KOPT-K1 (cell line): ENCODE data around the gene MTTP.

Experiments used
- H3K27ac ChIP-seq: fragments of 200-600 bp; sonication (generic); 2 replicates; pipeline ENCODE4 v1.5.1; 2016; ENCODE audit warnings: antibody characterized with exemption, mild to moderate bottlenecking, low read depth, low read length; ENCODE audit not compliant: poor library complexity, severe bottlenecking
- H3K36me3 ChIP-seq: fragments of 200-600 bp; sonication (generic); 2 replicates; pipeline ENCODE4 v1.5.1; 2017; ENCODE audit warnings: antibody characterized with exemption, mild to moderate bottlenecking, low read length, moderate library complexity; ENCODE audit not compliant: insufficient read depth
- H3K9me3 ChIP-seq: fragments of 200-600 bp; sonication (generic); 2 replicates; pipeline ENCODE4 v1.5.1; 2017; ENCODE audit warnings: antibody characterized with exemption, low read length, mild to moderate bottlenecking; ENCODE audit not compliant: insufficient read depth, poor library complexity, severe bottlenecking

Gene MTTP

GRCh38 chr4:99664716-99665115 lies 90.1 kb downstream of the MTTP start:
- H3K9me3 ChIP-seq = no peaks in the 10 kb centered on the region
- no peaks in the 10 kb centered on the region for H3K36me3 ChIP-seq
- H3K27ac ChIP-seq = no peak overlapping the region

- Histone ChIP-seq H3K9me3 (no peaks in the 10 kb centered on the region), H3K36me3 (no peaks in the 10 kb centered on the region), H3K27ac (no peak overlapping the region)
Observed at GRCh38 chr4:99665983-99666382, 91.4 kb downstream of the MTTP start.

GRCh38 chr4:99668472-99668871 lies 93.8 kb downstream of the MTTP start:
- Histone ChIP-seq H3K27ac (no peak overlapping the region), H3K36me3 (no peaks in the 10 kb centered on the region), H3K9me3 (peaks cover 19% of the 10 kb centered on the region)

GRCh38 chr4:99669084-99669483 lies 94.5 kb downstream of the MTTP start:
- H3K36me3 ChIP-seq = no peaks in the 10 kb centered on the region
- peaks cover 20% of the 10 kb centered on the region for H3K9me3 ChIP-seq
- no peak overlapping the region for H3K27ac ChIP-seq

DNA sequence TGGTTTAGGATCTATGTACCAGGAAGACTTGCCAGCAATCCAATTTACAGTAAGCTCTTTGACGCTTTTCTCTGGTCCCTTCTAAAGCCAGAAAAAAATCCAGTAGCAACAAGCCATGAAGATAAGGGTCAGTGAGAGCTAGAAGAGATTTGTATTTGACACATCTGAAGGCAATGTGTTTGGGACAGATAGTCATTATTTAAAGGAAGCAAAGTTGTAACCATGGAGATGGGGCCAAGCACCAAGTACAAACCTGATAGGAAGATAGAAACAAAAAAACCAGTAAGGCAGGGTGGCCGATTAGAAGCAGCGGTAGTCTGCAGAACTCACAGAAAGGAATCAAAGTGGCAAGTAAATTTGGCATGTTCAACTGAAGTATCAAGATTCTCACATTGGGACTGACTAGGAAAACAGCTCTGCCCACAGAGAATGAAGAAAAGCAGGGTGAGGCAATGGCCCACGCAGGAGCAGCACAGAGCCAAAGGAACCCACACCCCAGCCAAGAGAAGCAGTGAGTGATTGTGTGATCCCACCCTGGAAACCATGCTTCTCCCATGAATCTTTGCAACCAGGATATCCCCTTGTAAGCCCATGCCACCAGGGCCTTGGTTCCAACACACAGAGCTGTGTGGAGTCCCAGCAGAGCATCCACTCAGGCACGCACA lies 95.9 kb downstream of the MTTP start:
- H3K27ac ChIP-seq = no peak overlapping the region

More for the DNA sequence above, 95.9 kb downstream of the MTTP start:
- Histone ChIP-seq H3K9me3 (peaks cover 20% of the 10 kb centered on the region), H3K36me3 (no peaks in the 10 kb centered on the region)
